ENCODE results near the gene HNRNPA1. TPM values are rescaled to one million over a fixed set of nuclear protein-coding genes. Genes with fewer than 3 reads are reported as not detected.

Gene HNRNPA1
- total RNA-seq, 1 donor from 2014 or later, result 292 TPM

- Histone ChIP-seq H3K9me3 (no peaks in the 10 kb centered on the region), H3K27me3 (no peaks in the 10 kb centered on the region), H3K27ac (no peak overlapping the region), H3K36me3 (peaks cover 44 to 73% of the 10 kb centered on the region in 2 donors), H3K4me3 (peak overlapping the region in 1 of 2 donors; percentile 16), H3K4me1 (peaks cover 5 to 38% of the 10 kb centered on the region in 2 donors)
- peak in 2 of 3 experiments; percentile 9 to 14 for TF ChIP-seq CTCF (IDR thresholded peaks at IDR 0.05)
- intact Hi-C loops (cut with DNase I), result no loop called here
- no peak for DNase-seq (ENCODE audit: low spot score in 2 of 2)
Measured at GRCh38 chr12:54285150-54286041, 4.9 kb downstream of the HNRNPA1 start.

GRCh38 chr12:54286042-54287030, 5.8 kb downstream of the HNRNPA1 start:
- no peak for TF ChIP-seq CTCF (IDR thresholded peaks at IDR 0.05)
- Histone ChIP-seq H3K4me3 (no peak overlapping the region), H3K36me3 (peaks cover 44 to 72% of the 10 kb centered on the region in 2 donors), H3K4me1 (peaks cover 5 to 37% of the 10 kb centered on the region in 2 donors), H3K27me3 (no peaks in the 10 kb centered on the region), H3K9me3 (no peaks in the 10 kb centered on the region), H3K27ac (no peak overlapping the region)
- no peak for DNase-seq (ENCODE audit: low spot score in 2 of 2)
- intact Hi-C loops (cut with DNase I), result no loop called here

GRCh38 chr12:54287261-54288157, 7.0 kb downstream of the HNRNPA1 start:
- DNase-seq (ENCODE audit: low spot score in 2 of 2), result no peak
- Histone ChIP-seq H3K27ac (no peak overlapping the region), H3K27me3 (no peaks in the 10 kb centered on the region), H3K36me3 (peaks cover 39 to 61% of the 10 kb centered on the region in 2 donors), H3K4me1 (peaks cover 3 to 27% of the 10 kb centered on the region in 2 donors), H3K4me3 (no peak overlapping the region), H3K9me3 (no peaks in the 10 kb centered on the region)
- no peak for TF ChIP-seq CTCF (IDR thresholded peaks at IDR 0.05)
- intact Hi-C loops (cut with DNase I), result no loop called here

- peaks cover 4 to 19% of the 10 kb centered on the region in 2 donors for H3K36me3 ChIP-seq
- no peaks in the 10 kb centered on the region for H3K27me3 ChIP-seq
- no peaks in the 10 kb centered on the region for H3K9me3 ChIP-seq
- TF ChIP-seq CTCF (IDR thresholded peaks at IDR 0.05), result no peak
- intact Hi-C loops (cut with DNase I), result no loop called here
- no peak overlapping the region for H3K4me3 ChIP-seq
- H3K4me1 ChIP-seq, result no peaks in the 10 kb centered on the region
- no peak for DNase-seq (ENCODE audit: low spot score in 2 of 2)
- H3K27ac ChIP-seq, result no peak overlapping the region
Measured at GRCh38 chr12:54292083-54292930, 11.8 kb downstream of the HNRNPA1 start.

All from ascending aorta (tissue), 2 donors.